Natural killer cell (primary cell): Measurements from ENCODE around the gene UNC50. TPM values are rescaled to one million over a fixed set of nuclear protein-coding genes. Genes with fewer than 3 reads are reported as not detected.
"Not testable (repeated sequence)": the region's sequence is repeated elsewhere in the genome, so short reads cannot be mapped to it uniquely, and the experiment has no call there.

Experiments
- ATAC-seq, 3 donors: fragments of 150-1000 bp in 2 of 3; fragments of 200-7000 bp in 1 of 3; cut with Tn5 transposase; 1 replicate in 1 of 3; 2 replicates in 2 of 3; pipeline ENCODE4 v1.10.0; 2021; ENCODE audit warnings: mild to moderate bottlenecking in 2 of 3, moderate library complexity in 2 of 3
- DNase-seq, 2 donors: peaks; one replicate each; pipeline versions ENCODE4 v3.0.0 to v3.0.0-alpha.2; 2013 to 2021; ENCODE audit warnings: mixed read lengths in 1 of 2
- H3K27ac ChIP-seq: one replicate; pipeline ENCODE4 v1.5.1; 2013; ENCODE audit warnings: mild to moderate bottlenecking, low read length
- H3K27me3 ChIP-seq: one replicate; pipeline ENCODE4 v1.6.1; 2013; ENCODE audit warnings: low read length; ENCODE audit not compliant: control insufficient read depth, insufficient read depth
- H3K36me3 ChIP-seq: one replicate; pipeline ENCODE4 v1.6.1; 2013; ENCODE audit warnings: low read length; ENCODE audit not compliant: control insufficient read depth, insufficient read depth
- H3K4me1 ChIP-seq: one replicate; pipeline ENCODE4 v1.6.1; 2013; ENCODE audit warnings: low read length; ENCODE audit not compliant: control insufficient read depth, insufficient read depth
- H3K4me3 ChIP-seq: one replicate; pipeline ENCODE4 v1.5.1; 2013; ENCODE audit warnings: low read length
- H3K9me3 ChIP-seq: one replicate; pipeline ENCODE4 v1.6.1; 2013; ENCODE audit warnings: low read length; ENCODE audit not compliant: control insufficient read depth, insufficient read depth
- H3K27ac Mint-ChIP-seq, 2 donors: one replicate each; pipeline ENCODE4 v1.8.0; 2022; ENCODE audit warnings: mild to moderate bottlenecking in 2 of 2, mixed read lengths in 2 of 2, moderate library complexity in 1 of 2
- H3K27me3 Mint-ChIP-seq, 2 donors: one replicate each; pipeline ENCODE4 v1.8.0; 2022; ENCODE audit warnings: low read depth in 2 of 2, mixed read lengths in 2 of 2
- H3K36me3 Mint-ChIP-seq: one replicate; pipeline ENCODE4 v1.8.0; 2022; ENCODE audit warnings: mixed read lengths
- H3K4me1 Mint-ChIP-seq, 2 donors: one replicate each; pipeline ENCODE4 v1.8.0; 2022; ENCODE audit warnings: mixed read lengths in 2 of 2
- H3K4me3 Mint-ChIP-seq: one replicate; pipeline ENCODE4 v1.8.0; 2022; ENCODE audit warnings: mild to moderate bottlenecking, moderate library complexity, mixed read lengths
- H3K9me3 Mint-ChIP-seq, 2 donors: one replicate each; pipeline ENCODE4 v1.8.0; 2022; ENCODE audit warnings: mixed read lengths in 2 of 2
- CTCF ChIP-seq: fragments of 200-600 bp; IDR thresholded peaks from one replicate; pipeline ENCODE4 v1.8.0; 2022; ENCODE audit warnings: antibody characterized with exemption
- WGBS: methylation state at CpG from one replicate; pipeline ENCODE4 v1.1.7; 2013; ENCODE audit warnings: missing lambda C conversion rate; ENCODE audit not compliant: insufficient coverage; 5-methylcytosine and 5-hydroxymethylcytosine counted together
- intact Hi-C: fragments of 100-400 bp; cut with micrococcal nuclease; formaldehyde crosslinking; loops from one replicate; pipeline ENCODE4 v1.14.2; 2022
- total RNA-seq, 4 donors: library from RNA; stranded (reverse); fragments of 120-200 nt in 1 of 4; gene quantifications; one replicate each; pipeline versions ENCODE4 v1.2.3 to v1.2.4, GENCODE V29; 2013 to 2022

Gene UNC50
- total RNA-seq, 3 donors from 2014 or later (not counting 1 experiment from before 2014, with no cell fraction given), result 30.8 to 40.5 (median 32.1) TPM

GRCh38 chr2:98654699-98655495 lies 46.5 kb downstream of the UNC50 start:
- DNase-seq (peak in 1 of 2 donors; percentile 83), ATAC-seq (peak; percentile 36 to 65 (median 38))
- peak overlapping the region; percentile 83 to 90 for H3K27ac Mint-ChIP-seq
- H3K4me3 Mint-ChIP-seq, result peak overlapping the region; percentile 83
- intact Hi-C loops, result loop anchor here (5.0 kb wide), 1 partner anchor 188 kb away; no protein-coding TSS in a partner anchor
- Histone ChIP-seq H3K36me3 (peaks cover 37% of the 10 kb centered on the region), H3K27me3 (no peaks in the 10 kb centered on the region), H3K9me3 (peaks cover 5% of the 10 kb centered on the region), H3K4me3 (no peak overlapping the region), H3K4me1 (peaks cover 31% of the 10 kb centered on the region), H3K27ac (peak overlapping the region; percentile 83)
- H3K27me3 Mint-ChIP-seq, result no peaks in the 10 kb centered on the region
- H3K4me1 Mint-ChIP-seq, result peaks cover 78 to 85% of the 10 kb centered on the region in 2 donors
- peaks cover 35% of the 10 kb centered on the region for H3K36me3 Mint-ChIP-seq
- TF ChIP-seq CTCF, result no peak
- H3K9me3 Mint-ChIP-seq, result no peaks in the 10 kb centered on the region
- WGBS, result 58% methylated on average over 3 of the region's 3 CpGs

- Mint-ChIP-seq H3K27me3 (no peaks in the 10 kb centered on the region), H3K36me3 (peaks cover 38% of the 10 kb centered on the region), H3K9me3 (peaks cover 0 to 2% of the 10 kb centered on the region in 2 donors), H3K4me1 (peaks cover 79 to 85% of the 10 kb centered on the region in 2 donors), H3K27ac (peak overlapping the region; percentile 83 to 90), H3K4me3 (peak overlapping the region; percentile 86)
- H3K27me3 ChIP-seq, result no peaks in the 10 kb centered on the region
- peaks cover 26% of the 10 kb centered on the region for H3K36me3 ChIP-seq
- peak in 1 of 2 donors; percentile 80 for DNase-seq
- TF ChIP-seq CTCF, result no peak
- WGBS, result 33% methylated on average over 3 of the region's 4 CpGs
- H3K4me1 ChIP-seq, result peaks cover 26% of the 10 kb centered on the region
- H3K9me3 ChIP-seq, result no peaks in the 10 kb centered on the region
- H3K27ac ChIP-seq, result peak overlapping the region; percentile 83
- intact Hi-C loops, result loop anchor here (2.0 to 5.0 kb wide), 2 partner anchors 22 to 189 kb away; no protein-coding TSS in a partner anchor
- no peak overlapping the region for H3K4me3 ChIP-seq
- peak; percentile 68 to 89 (median 88) for ATAC-seq
Measured at GRCh38 chr2:98656800-98657199, 48.4 kb downstream of the UNC50 start.

- DNase-seq, result peak in 1 of 2 donors; percentile 69
Measured at GRCh38 chr2:98658816-98659490, 50.6 kb downstream of the UNC50 start.

GRCh38 chr2:98659491-98659840 lies 51.1 kb downstream of the UNC50 start:
- peak in 1 of 2 donors; percentile 60 for DNase-seq
- intact Hi-C loops, result loop anchor here (5.0 kb wide), 1 partner anchor 192 kb away; no protein-coding TSS in a partner anchor
- Mint-ChIP-seq H3K36me3 (peaks cover 20% of the 10 kb centered on the region), H3K4me1 (peaks cover 67 to 74% of the 10 kb centered on the region in 2 donors), H3K4me3 (peak overlapping the region; percentile 91), H3K27ac (peak overlapping the region; percentile 90 to 96)
- H3K27me3 ChIP-seq, H3K27me3 Mint-ChIP-seq, H3K9me3 ChIP-seq, H3K9me3 Mint-ChIP-seq: not testable (repeated sequence)
- H3K4me3 ChIP-seq, result peak overlapping the region; percentile 13
- peaks cover 26% of the 10 kb centered on the region for H3K4me1 ChIP-seq
- peak in 2 of 3 donors; percentile 19 to 37 for ATAC-seq
- H3K36me3 ChIP-seq, result peaks cover 20% of the 10 kb centered on the region
- WGBS, result 84% methylated on average over 3 of the region's 3 CpGs
- peak overlapping the region; percentile 92 for H3K27ac ChIP-seq

More at GRCh38 chr2:98658816-98659490, 50.6 kb downstream of the UNC50 start:
- peaks cover 24% of the 10 kb centered on the region for H3K4me1 ChIP-seq
- H3K36me3 Mint-ChIP-seq, result peaks cover 25% of the 10 kb centered on the region
- peaks cover 0 to 2% of the 10 kb centered on the region in 2 donors for H3K9me3 Mint-ChIP-seq
- H3K4me1 Mint-ChIP-seq, result peaks cover 69 to 76% of the 10 kb centered on the region in 2 donors
- H3K27ac ChIP-seq, result peak overlapping the region; percentile 92
- H3K27ac Mint-ChIP-seq, result peak overlapping the region; percentile 90 to 96
- intact Hi-C loops, result loop anchor here (5.0 kb wide), 1 partner anchor 192 kb away; no protein-coding TSS in a partner anchor
- TF ChIP-seq CTCF, result no peak
- 40% methylated on average over 4 of the region's 4 CpGs for WGBS
- peaks cover 21% of the 10 kb centered on the region for H3K36me3 ChIP-seq
- peak overlapping the region; percentile 13 for H3K4me3 ChIP-seq
- peak overlapping the region; percentile 91 for H3K4me3 Mint-ChIP-seq
- H3K27me3 Mint-ChIP-seq, result no peaks in the 10 kb centered on the region
- no peaks in the 10 kb centered on the region for H3K9me3 ChIP-seq
- no peaks in the 10 kb centered on the region for H3K27me3 ChIP-seq
- peak; percentile 27 to 46 (median 43) for ATAC-seq
